GM12873 (cell line): ENCODE measurements around the gene C1QA.
A peak's percentile ranks its signal among the peaks of the same experiment; 100 is the strongest.

Source experiments
- CTCF ChIP-seq: IDR thresholded peaks from 2 replicates; pipeline ENCODE4 v1.5.1; 2012; ENCODE audit warnings: low read depth, mild to moderate bottlenecking, moderate library complexity, low read length, control low read depth; ENCODE audit not compliant: insufficient read depth; ENCODE audit errors: missing control alignments

C1QA gene

GRCh38 chr1:22666412-22666811, 30.0 kb downstream of the C1QA start:
- no peak for TF ChIP-seq CTCF

- TF ChIP-seq CTCF, result no peak
These were observed 34.0 kb downstream of the C1QA start for GRCh38 chr1:22670352-22670975.

- TF ChIP-seq CTCF, result no peak
These were observed 35.6 kb downstream of the C1QA start for GRCh38 chr1:22671999-22672398.

GRCh38 chr1:22673486-22674409, 37.3 kb downstream of the C1QA start:
- peak; percentile 72 for TF ChIP-seq CTCF

- TF ChIP-seq CTCF, result no peak
These were observed 38.0 kb downstream of the C1QA start for GRCh38 chr1:22674410-22674749.

- TF ChIP-seq CTCF, result no peak
These were observed 40.6 kb downstream of the C1QA start for GRCh38 chr1:22676916-22677583.

- TF ChIP-seq CTCF, result no peak
These were observed 41.8 kb downstream of the C1QA start for GRCh38 chr1:22677931-22678896.
